Measurements from ENCODE around the gene YARS2. TPM values are rescaled to one million over a fixed set of nuclear protein-coding genes. Genes with fewer than 3 reads are reported as not detected.

YARS2 gene
- total and polyA plus RNA-seq, 7 donors: 8.4 to 19.9 (median 14.5) TPM

GRCh38 chr12:32755051-32755653, 545 bp downstream of the YARS2 start:
- Histone ChIP-seq H3K36me3 (peaks cover 2 to 39% (median 22%) of the 10 kb centered on the region in 4 donors), H3K9me3 (no peaks in the 10 kb centered on the region), H3K4me3 (peak overlapping the region; percentile 63 to 90 (median 74)), H3K4me1 (peaks cover 0 to 19% (median 16%) of the 10 kb centered on the region in 4 donors), H3K27me3 (no peaks in the 10 kb centered on the region), H3K27ac (peak overlapping the region; percentile 84 to 94 (median 90))
- peak; percentile 78 for DNase-seq
- TF ChIP-seq, protein P1, sequence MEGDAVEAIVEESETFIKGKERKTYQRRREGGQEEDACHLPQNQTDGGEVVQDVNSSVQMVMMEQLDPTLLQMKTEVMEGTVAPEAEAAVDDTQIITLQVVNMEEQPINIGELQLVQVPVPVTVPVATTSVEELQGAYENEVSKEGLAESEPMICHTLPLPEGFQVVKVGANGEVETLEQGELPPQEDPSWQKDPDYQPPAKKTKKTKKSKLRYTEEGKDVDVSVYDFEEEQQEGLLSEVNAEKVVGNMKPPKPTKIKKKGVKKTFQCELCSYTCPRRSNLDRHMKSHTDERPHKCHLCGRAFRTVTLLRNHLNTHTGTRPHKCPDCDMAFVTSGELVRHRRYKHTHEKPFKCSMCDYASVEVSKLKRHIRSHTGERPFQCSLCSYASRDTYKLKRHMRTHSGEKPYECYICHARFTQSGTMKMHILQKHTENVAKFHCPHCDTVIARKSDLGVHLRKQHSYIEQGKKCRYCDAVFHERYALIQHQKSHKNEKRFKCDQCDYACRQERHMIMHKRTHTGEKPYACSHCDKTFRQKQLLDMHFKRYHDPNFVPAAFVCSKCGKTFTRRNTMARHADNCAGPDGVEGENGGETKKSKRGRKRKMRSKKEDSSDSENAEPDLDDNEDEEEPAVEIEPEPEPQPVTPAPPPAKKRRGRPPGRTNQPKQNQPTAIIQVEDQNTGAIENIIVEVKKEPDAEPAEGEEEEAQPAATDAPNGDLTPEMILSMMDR (IDR thresholded peaks at IDR 0.05): peak in 3 of 4 experiments; percentile 42 to 50 (median 48)
- no peak for TF ChIP-seq POLR2AphosphoS5 (IDR thresholded peaks at IDR 0.05)
- no peak for TF ChIP-seq EP300 (IDR thresholded peaks at IDR 0.05)
- TF ChIP-seq POLR2A (IDR thresholded peaks at IDR 0.05): no peak
- intact Hi-C loops (cut with DNase I): loop anchor here (5.0 kb wide), 1 partner anchor 162 kb away; no protein-coding TSS in a partner anchor
- WGBS, 2 donors: 0% methylated on average over 40 of the region's 40 CpGs

- WGBS, 2 donors: 17 to 42% methylated on average over 2 of the region's 2 CpGs
- H3K36me3 ChIP-seq: peaks cover 12 to 49% (median 31%) of the 10 kb centered on the region in 4 donors
- H3K4me1 ChIP-seq: peaks cover 0 to 19% (median 16%) of the 10 kb centered on the region in 4 donors
- intact Hi-C loops (cut with DNase I): no loop called here
- TF ChIP-seq POLR2AphosphoS5 (IDR thresholded peaks at IDR 0.05): no peak
- no peak for TF ChIP-seq EP300 (IDR thresholded peaks at IDR 0.05)
- TF ChIP-seq, protein P1 (IDR thresholded peaks at IDR 0.05): no peak
- TF ChIP-seq POLR2A (IDR thresholded peaks at IDR 0.05): no peak
- H3K27me3 ChIP-seq: no peaks in the 10 kb centered on the region
- H3K27ac ChIP-seq: peak overlapping the region in 2 of 4 donors; percentile 84 to 92
- H3K4me3 ChIP-seq: peak overlapping the region in 1 of 4 donors; percentile 69
- no peak for DNase-seq
- no peaks in the 10 kb centered on the region for H3K9me3 ChIP-seq
Observed at GRCh38 chr12:32754111-32754510, 1.6 kb downstream of the YARS2 start.

- no peak for TF ChIP-seq POLR2A (IDR thresholded peaks at IDR 0.05)
- TF ChIP-seq, protein P1 (IDR thresholded peaks at IDR 0.05): no peak
- TF ChIP-seq EP300 (IDR thresholded peaks at IDR 0.05): no peak
- intact Hi-C loops (cut with DNase I): no loop called here
- H3K4me3 ChIP-seq: no peak overlapping the region
- H3K4me1 ChIP-seq: peaks cover 0 to 19% (median 16%) of the 10 kb centered on the region in 4 donors
- no peaks in the 10 kb centered on the region for H3K27me3 ChIP-seq
- H3K9me3 ChIP-seq: no peaks in the 10 kb centered on the region
- DNase-seq: no peak
- WGBS, 2 donors: 23 to 63% methylated on average over 4 of the region's 4 CpGs
- peaks cover 15 to 54% (median 33%) of the 10 kb centered on the region in 4 donors for H3K36me3 ChIP-seq
- H3K27ac ChIP-seq: no peak overlapping the region
Observed at GRCh38 chr12:32753605-32754004, 2.1 kb downstream of the YARS2 start.

GRCh38 chr12:32743264-32743663, 12.4 kb downstream of the YARS2 start:
- TF ChIP-seq EP300 (IDR thresholded peaks at IDR 0.05): no peak
- no peak for TF ChIP-seq POLR2A (IDR thresholded peaks at IDR 0.05)
- TF ChIP-seq, protein P1 (IDR thresholded peaks at IDR 0.05): no peak
- no peak for TF ChIP-seq POLR2AphosphoS5 (IDR thresholded peaks at IDR 0.05)
- H3K36me3 ChIP-seq: peaks cover 0 to 97% (median 21%) of the 10 kb centered on the region in 4 donors
- no peak overlapping the region for H3K4me3 ChIP-seq
- no peaks in the 10 kb centered on the region for H3K27me3 ChIP-seq
- 89 to 97% methylated on average over 2 of the region's 2 CpGs for WGBS, 2 donors
- no peaks in the 10 kb centered on the region for H3K9me3 ChIP-seq
- no peaks in the 10 kb centered on the region for H3K4me1 ChIP-seq
- intact Hi-C loops (cut with DNase I): no loop called here
- no peak for DNase-seq
- H3K27ac ChIP-seq: no peak overlapping the region
